Measurements from ENCODE around the gene PISD.

Gene PISD

GRCh38 chr22:31625257-31625640, 36.8 kb downstream of the PISD start:
- DNase-seq: no peak

- DNase-seq: no peak
These were observed 38.3 kb downstream of the PISD start for GRCh38 chr22:31623592-31624304.

GRCh38 chr22:31622980-31623379, 39.0 kb downstream of the PISD start:
- DNase-seq: no peak

DNA sequence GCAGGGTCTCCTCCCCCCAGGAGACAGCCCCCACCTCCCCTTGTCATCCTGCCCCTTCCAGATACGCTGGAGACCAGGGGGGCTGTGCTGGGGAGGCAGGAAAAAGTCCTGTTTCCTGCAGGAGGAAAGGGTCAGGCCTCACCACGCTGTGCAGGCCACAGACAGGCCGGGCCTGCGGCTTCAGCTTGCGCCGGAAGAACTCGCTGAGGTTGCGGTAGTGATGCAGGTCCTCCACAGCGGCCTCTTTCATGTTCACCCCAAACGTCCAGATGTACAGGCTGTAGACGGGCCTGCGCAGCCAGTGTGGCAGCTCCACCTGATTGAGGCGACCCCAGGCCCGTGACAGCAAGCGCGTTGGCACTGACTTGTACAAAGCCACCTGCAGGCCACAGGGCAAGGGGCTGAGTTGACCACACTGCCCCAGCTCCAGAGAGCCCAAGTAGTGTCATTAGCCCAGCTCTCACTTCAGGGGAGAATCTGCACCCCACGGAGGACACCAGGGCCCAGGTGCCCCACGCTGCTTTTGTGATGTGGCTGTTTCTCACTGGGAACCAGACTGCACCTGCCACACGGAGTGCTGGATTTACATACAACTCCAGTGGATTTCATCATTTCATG, 40.4 kb downstream of the PISD start:
- no peak for DNase-seq

- DNase-seq: no peak
These were observed 41.1 kb downstream of the PISD start for GRCh38 chr22:31620756-31621480.

- no peak for DNase-seq
These were observed 42.3 kb downstream of the PISD start for GRCh38 chr22:31619611-31620300.

DNA sequence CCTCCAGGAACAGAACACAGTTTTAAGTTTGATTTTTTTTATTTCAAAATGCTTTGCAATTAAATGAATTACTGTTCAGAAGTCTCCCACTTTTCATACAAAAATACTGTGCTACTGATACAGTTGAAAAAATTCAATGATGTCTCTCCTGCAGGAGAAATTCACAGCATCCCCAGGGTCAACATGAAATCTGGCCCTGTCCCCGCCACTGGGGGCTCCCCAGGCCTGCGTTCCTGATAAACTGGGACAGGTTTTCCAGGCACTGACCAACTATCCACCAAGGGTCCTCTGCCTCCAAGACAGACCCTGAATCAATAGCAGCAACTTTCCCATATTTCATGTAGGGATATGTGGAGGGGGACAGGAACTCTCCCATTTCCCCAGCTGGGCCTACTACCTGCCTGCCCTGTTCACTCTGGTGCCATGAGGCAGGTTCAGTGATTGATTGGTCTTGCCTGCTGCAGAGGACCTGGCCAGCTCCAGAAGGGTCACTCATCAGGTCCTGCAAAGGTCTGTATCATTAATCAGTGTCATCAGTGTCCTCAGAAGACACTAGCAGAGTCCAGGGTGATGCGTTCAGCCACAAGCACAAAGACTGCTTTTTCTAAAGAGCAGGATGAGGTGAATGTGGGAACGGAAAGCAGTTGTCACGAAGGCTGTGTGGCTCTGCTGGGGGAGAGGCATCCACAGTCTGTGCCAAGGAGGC, 43.4 kb downstream of the PISD start:
- DNase-seq: no peak

DNA sequence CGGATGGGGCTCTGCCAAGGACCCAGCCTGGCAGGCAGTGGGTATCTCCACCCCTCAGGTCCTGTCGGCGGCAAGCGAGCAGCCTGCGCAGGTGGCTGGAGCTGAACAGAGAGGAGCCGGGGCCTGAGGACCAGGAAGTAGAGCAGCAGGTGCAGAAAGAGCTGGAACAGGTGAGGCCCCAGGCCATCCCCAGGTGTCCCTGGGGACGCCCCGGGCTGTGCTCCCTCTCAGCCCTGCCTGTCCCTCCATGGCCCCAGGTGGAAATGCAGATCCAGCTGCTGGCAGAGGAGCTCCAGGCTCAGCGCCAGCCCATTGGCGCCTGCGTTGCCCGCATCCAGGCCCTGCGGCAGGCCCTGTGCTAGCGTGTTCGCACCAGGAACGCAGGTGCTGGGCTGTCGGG, 44.0 kb downstream of the PISD start:
- no peak for DNase-seq

GRCh38 chr22:31616315-31616980, 45.6 kb downstream of the PISD start:
- peak; percentile 89 for DNase-seq

DNA sequence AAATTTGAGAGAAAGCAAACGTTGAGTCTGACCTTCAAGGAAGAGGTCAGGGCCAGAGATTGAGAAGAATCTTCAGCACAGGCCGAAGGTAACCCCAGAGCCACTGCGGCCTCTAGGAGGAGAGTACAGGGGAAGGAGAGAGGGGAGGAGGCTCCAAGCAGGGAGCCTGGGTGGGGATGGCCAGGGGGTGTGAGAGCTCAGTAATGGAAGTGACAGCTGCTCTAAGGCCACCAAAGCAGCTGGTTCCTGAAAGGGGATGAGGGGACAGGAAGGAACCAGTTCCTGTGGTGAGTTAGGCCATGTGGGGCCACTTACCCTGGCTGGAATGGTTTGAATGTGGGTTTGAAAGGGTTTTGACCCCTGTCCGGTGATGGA, 46.1 kb downstream of the PISD start:
- DNase-seq: peak; percentile 63

DNA sequence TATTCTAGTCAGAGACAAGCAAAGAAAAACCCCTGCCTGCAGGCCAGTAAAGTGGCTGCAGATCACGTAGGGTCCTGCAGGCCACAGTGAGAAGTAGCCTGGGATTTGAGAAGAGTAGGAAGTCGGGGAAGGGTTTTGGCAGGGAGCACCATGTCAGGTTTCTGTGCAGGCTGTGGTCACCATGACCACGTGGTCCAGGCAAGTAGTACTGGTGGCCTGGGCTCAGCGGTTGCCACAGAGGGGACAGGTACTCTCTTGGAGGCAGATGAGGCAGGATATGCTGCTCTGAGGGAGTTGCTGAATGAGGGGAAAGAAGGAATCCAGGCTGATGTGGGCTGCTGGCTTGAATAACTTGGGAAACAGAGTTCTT, 46.5 kb downstream of the PISD start:
- DNase-seq: no peak

DNA sequence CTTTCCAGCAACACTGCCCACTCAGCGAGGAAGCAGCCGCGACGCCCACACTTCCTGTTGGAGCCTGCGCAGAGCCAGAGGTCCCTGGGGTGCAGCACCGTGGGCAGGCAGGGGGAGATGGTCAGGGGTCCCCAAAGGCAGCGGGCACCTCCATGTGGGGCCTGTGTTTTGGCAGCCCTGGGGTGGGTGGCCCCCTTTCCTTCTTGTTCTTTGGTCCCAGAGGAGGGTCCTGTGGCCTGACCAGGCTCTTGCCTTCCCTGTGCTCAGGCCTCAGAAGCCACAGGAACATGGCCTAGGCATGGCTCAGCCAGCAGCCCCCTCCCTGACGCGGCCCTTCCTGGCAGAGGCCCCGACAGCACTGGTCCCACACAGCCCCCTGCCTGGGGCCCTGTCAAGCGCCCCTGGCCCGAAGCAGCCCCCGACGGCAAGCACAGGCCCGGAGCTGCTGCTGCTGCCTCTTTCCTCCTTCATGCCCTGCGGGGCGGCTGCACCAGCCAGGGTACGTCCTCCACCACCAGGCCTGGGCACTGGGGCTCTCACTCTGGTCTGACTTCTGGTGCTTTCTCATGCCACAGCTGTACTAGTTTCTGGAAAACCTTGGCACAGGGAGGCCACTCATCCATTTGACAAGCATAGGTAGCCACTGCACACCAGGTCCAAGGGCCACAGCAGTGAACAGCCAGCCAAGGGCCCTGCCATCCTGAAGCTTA, 47.1 kb downstream of the PISD start:
- peak; percentile 11 for DNase-seq

DNA sequence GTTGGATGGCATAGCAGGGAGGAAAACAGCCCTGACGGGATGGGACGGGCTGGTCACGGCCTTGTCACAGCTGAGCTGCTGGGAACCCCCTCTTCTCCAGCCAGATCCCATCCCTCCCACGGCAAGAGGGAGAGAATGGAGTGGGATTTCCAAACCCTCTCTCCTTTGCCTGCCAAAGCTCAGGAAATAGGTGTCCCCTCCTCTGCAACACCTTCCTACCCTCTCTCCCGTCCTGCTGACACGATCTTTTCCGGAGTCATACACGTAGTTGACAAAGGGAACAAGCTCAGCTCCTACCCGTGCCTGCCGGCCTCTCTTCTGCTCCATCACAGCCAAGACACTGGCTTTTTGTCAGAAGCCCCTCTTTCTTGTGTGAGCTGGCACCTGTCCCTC, 48.1 kb downstream of the PISD start:
- no peak for DNase-seq

DNA sequence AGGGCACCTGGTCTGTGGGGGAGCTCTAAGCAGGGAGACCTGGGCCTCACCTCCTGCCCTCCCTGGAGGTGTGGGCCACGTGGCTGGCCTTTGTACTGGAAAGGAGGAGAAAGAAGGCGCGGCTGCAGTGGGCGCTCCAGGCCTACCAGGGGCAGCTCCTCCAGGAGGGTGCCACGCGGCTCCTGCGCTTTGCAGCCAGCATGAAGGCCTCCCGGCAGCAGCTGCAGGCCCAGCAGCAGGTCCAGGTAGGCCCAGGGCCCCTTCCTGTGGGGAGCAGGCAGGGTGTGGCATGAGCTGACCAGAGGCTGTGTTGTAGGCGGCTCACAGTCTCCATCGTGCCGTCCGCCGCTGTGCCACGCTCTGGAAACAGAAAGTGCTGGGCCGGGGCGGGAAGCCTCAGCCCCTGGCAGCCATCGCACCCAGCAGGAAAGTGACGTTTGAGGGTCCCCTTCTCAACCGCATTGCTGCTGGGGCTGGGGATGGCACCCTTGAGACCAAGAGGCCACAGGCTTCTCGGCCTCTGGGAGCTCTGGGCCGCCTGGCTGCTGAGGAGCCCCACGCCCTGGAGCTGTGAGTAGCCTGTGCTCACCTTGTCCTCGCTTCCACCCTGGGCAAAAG, 48.6 kb downstream of the PISD start:
- no peak for DNase-seq

- DNase-seq: no peak
These were observed 49.1 kb downstream of the PISD start for GRCh38 chr22:31612891-31613285.

DNA sequence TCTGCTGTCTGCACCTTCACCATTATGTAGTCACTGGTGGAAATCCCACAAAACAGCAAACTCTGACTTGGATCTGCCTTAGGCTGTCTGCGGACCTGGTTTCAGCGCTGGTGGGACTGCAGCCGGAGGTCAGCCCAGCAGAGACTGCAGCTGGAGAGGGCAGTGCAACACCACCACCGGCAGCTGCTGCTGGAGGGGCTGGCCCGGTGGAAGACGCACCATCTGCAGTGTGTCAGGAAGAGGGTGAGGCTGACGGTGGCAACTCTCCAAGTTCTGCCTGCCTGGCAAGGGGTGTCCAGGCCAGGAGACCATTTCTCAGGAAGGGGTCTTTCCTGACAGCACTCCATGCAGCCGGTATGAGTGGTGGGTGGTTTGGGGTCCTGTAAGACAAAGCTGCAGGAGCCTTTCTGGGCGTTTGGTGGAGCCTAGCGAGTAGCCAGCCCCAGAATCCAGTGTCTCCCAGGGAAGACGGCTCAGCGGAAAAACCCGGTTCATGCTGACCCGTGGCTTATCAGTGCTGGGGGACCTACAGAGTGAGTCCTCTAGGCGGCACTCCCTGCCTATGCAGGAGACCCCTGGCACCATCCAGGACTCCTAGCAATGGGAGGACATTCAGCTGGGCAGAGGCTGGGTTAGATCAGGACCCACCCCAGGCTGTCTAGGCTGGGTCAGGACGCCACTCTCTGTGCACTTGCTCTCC, 50.8 kb downstream of the PISD start:
- DNase-seq: no peak

GRCh38 chr22:31610611-31611010, 51.4 kb downstream of the PISD start:
- no peak for DNase-seq

DNA sequence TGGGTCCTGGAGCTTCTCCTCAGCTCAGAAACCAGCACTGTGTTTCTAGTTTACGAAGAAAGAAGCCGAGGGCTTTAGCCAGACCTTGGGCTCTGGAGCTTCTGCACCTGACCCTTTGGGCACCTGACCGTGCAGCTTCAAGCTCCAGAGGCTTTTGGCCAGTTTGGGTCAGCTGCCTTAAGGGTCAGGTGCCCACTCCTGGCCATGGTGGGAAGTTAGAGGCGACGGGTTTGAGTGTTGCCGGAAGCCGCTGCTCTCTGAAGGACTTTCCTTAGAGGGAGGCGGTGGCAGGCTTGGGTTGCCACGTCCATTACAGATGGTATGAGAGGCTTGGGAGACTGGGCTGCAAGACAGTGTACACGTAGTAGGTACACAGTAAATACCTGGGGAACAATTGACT, 52.3 kb downstream of the PISD start:
- no peak for DNase-seq

GRCh38 chr22:31607696-31608095, 54.3 kb downstream of the PISD start:
- no peak for DNase-seq

- no peak for DNase-seq
These were observed 56.0 kb downstream of the PISD start for GRCh38 chr22:31605851-31606585.

Data from inflammatory macrophage treated with lipopolysaccharide for 4 hours (primary cell).